PC-3 (cell line): Measurements from ENCODE around the gene OGDH.

Experiments
- CTCF ChIP-seq: fragments of 300-600 bp; sonication (generic); conservative IDR thresholded peaks from 2 replicates; pipeline ENCODE4 v1.5.1; 2017; ENCODE audit warnings: antibody characterized with exemption, low read depth, mild to moderate bottlenecking, low read length
- EZH2 ChIP-seq: fragments of 300-600 bp; sonication (generic); IDR thresholded peaks from one replicate; pipeline ENCODE4 v1.6.1; 2017; ENCODE audit warnings: antibody characterized with exemption, mild to moderate bottlenecking, low read length; ENCODE audit not compliant: unreplicated experiment
- EZH2phosphoT487 ChIP-seq: fragments of 300-600 bp; sonication (generic); IDR thresholded peaks from 2 replicates; pipeline ENCODE4 v1.6.1; 2018; ENCODE audit warnings: mild to moderate bottlenecking, antibody characterized with exemption, low read length, borderline replicate concordance

- TF ChIP-seq CTCF, result no peak
- no peak for TF ChIP-seq EZH2
- TF ChIP-seq EZH2phosphoT487, result no peak
These were observed 66.9 kb downstream of the OGDH start for GRCh38 chr7:44673324-44673723.
